Skeletal muscle satellite cell (primary cell): Measurements from ENCODE around the gene GTF2H2. TPM values are rescaled to one million over a fixed set of nuclear protein-coding genes. Genes with fewer than 3 reads are reported as not detected.
"Not testable (repeated sequence)": the region's sequence is repeated elsewhere in the genome, so short reads cannot be mapped to it uniquely, and the experiment has no call there.

ENCODE experiments used
- H3K27me3 ChIP-seq: 2 replicates; pipeline ENCODE4 v1.7.0; 2013; ENCODE audit warnings: low read length; ENCODE audit not compliant: control insufficient read depth, insufficient read depth
- H3K36me3 ChIP-seq: 2 replicates; pipeline ENCODE4 v1.7.0; 2013; ENCODE audit warnings: mild to moderate bottlenecking, control low read depth, low read length; ENCODE audit not compliant: insufficient read depth
- H3K4me1 ChIP-seq: 2 replicates; pipeline ENCODE4 v1.7.0; 2013; ENCODE audit warnings: low read length; ENCODE audit not compliant: control insufficient read depth, insufficient read depth
- H3K4me2 ChIP-seq: 2 replicates; pipeline ENCODE4 v1.7.0; 2013; ENCODE audit warnings: mild to moderate bottlenecking, low read length
- H3K4me3 ChIP-seq: 2 replicates; pipeline ENCODE4 v1.7.0; 2013; ENCODE audit warnings: low read length
- H3K9ac ChIP-seq: 2 replicates; pipeline ENCODE4 v1.7.0; 2013; ENCODE audit warnings: mild to moderate bottlenecking, low read depth, low read length, moderate library complexity
- H3K9me3 ChIP-seq: replicated peaks from 2 replicates; pipeline ENCODE4 v1.7.0; 2013; ENCODE audit warnings: mild to moderate bottlenecking, control low read depth, low read length
- total RNA-seq: library from RNA; depleted of rRNA; stranded (reverse); fragments of >200 nt; gene quantifications from 2 replicates; pipeline ENCODE4 v1.2.3, GENCODE V29; 2012; rRNA removed

The GTF2H2 gene
- 40.4 and 53.5 TPM in 2 replicates for total RNA-seq

GRCh38 chr5:71067262-71067928 is at the start of gene GTF2H2:
TSS of gene GTF2H2 (minus strand) at chr5:71067676. CDS start at chr5:71062763, 4,913 bp downstream.
- H3K4me3 ChIP-seq, H3K36me3 ChIP-seq, H3K9me3 ChIP-seq, H3K4me2 ChIP-seq, H3K9ac ChIP-seq, H3K4me1 ChIP-seq, H3K27me3 ChIP-seq: not testable (repeated sequence)

- not testable (repeated sequence) for H3K4me2 ChIP-seq, H3K9ac ChIP-seq, H3K4me3 ChIP-seq, H3K9me3 ChIP-seq, H3K4me1 ChIP-seq, H3K36me3 ChIP-seq, H3K27me3 ChIP-seq
Observed at GRCh38 chr5:71109730-71110275, 42.3 kb upstream of the GTF2H2 start.

- not testable (repeated sequence) for H3K36me3 ChIP-seq, H3K9ac ChIP-seq, H3K4me3 ChIP-seq, H3K27me3 ChIP-seq, H3K9me3 ChIP-seq, H3K4me2 ChIP-seq, H3K4me1 ChIP-seq
Observed at GRCh38 chr5:71099996-71100395, 32.5 kb upstream of the GTF2H2 start.

- not testable (repeated sequence) for H3K9me3 ChIP-seq, H3K27me3 ChIP-seq, H3K4me1 ChIP-seq, H3K4me2 ChIP-seq, H3K9ac ChIP-seq, H3K36me3 ChIP-seq, H3K4me3 ChIP-seq
Observed at GRCh38 chr5:71097930-71098203, 30.4 kb upstream of the GTF2H2 start.

- not testable (repeated sequence) for H3K36me3 ChIP-seq, H3K4me1 ChIP-seq, H3K27me3 ChIP-seq, H3K4me3 ChIP-seq, H3K4me2 ChIP-seq, H3K9ac ChIP-seq, H3K9me3 ChIP-seq
Observed at GRCh38 chr5:71097173-71097929, 29.9 kb upstream of the GTF2H2 start.

- H3K9ac ChIP-seq, H3K4me2 ChIP-seq, H3K9me3 ChIP-seq, H3K4me1 ChIP-seq, H3K27me3 ChIP-seq, H3K36me3 ChIP-seq, H3K4me3 ChIP-seq: not testable (repeated sequence)
Observed at GRCh38 chr5:71089773-71090172, 22.3 kb upstream of the GTF2H2 start.

GRCh38 chr5:71088754-71089153 is 21.3 kb upstream of the GTF2H2 start:
- not testable (repeated sequence) for H3K4me1 ChIP-seq, H3K4me3 ChIP-seq, H3K36me3 ChIP-seq, H3K9ac ChIP-seq, H3K27me3 ChIP-seq, H3K9me3 ChIP-seq, H3K4me2 ChIP-seq

- H3K4me2 ChIP-seq, H3K27me3 ChIP-seq, H3K36me3 ChIP-seq, H3K9me3 ChIP-seq, H3K4me3 ChIP-seq, H3K9ac ChIP-seq, H3K4me1 ChIP-seq: not testable (repeated sequence)
Observed at GRCh38 chr5:71086145-71086544, 18.7 kb upstream of the GTF2H2 start.

- H3K4me2 ChIP-seq, H3K4me1 ChIP-seq, H3K27me3 ChIP-seq, H3K9me3 ChIP-seq, H3K4me3 ChIP-seq, H3K36me3 ChIP-seq, H3K9ac ChIP-seq: not testable (repeated sequence)
Observed at GRCh38 chr5:71084280-71085063, 17.0 kb upstream of the GTF2H2 start.

GRCh38 chr5:71082898-71083297 is 15.4 kb upstream of the GTF2H2 start:
- H3K27me3 ChIP-seq, H3K36me3 ChIP-seq, H3K9ac ChIP-seq, H3K9me3 ChIP-seq, H3K4me1 ChIP-seq, H3K4me3 ChIP-seq, H3K4me2 ChIP-seq: not testable (repeated sequence)

- H3K36me3 ChIP-seq, H3K9ac ChIP-seq, H3K4me3 ChIP-seq, H3K4me2 ChIP-seq, H3K9me3 ChIP-seq, H3K4me1 ChIP-seq, H3K27me3 ChIP-seq: not testable (repeated sequence)
Observed at GRCh38 chr5:71082340-71082739, 14.9 kb upstream of the GTF2H2 start.
